Activated gamma-delta T cell treated with anti-CD3 and anti-CD28 coated beads, Interleukin-2, amount 50 U/mL, for 16 hours (primary cell): ENCODE data around the gene MAP2.

Experiments used
- DNase-seq: peaks from one replicate; pipeline ENCODE4 v3.0.0-alpha.2; 2020; ENCODE audit warnings: low read depth

The MAP2 gene

GRCh38 chr2:209423562-209424198, at the start of gene MAP2:
TSS of gene MAP2 (plus strand) at chr2:209424047. CDS start at chr2:209653171, 229,124 bp downstream.
- peak; percentile 18 for DNase-seq

- DNase-seq = no peak
Observed at GRCh38 chr2:209376686-209377085, 47.2 kb upstream of the MAP2 start.

- DNase-seq = no peak
Observed at GRCh38 chr2:209380293-209380692, 43.6 kb upstream of the MAP2 start.

DNA sequence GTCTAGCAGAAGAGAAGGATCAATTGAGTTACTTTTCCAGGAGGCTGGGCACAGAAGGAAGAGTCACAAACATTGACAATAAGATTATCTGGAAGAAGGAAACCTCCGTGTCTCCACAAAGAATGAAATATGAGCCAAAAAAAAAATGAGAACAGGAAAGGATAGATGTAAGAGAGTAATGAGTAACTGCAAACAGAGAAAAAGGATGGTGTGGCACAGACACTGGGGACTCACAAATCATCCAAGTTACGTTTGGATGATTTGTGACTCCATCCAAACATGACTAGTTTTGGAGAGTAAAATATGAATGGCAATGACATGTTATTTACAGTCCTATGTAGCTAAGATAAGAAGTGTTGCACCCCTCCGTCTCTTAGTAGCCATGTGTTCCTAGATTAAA, 42.8 kb upstream of the MAP2 start:
- DNase-seq = no peak

DNA sequence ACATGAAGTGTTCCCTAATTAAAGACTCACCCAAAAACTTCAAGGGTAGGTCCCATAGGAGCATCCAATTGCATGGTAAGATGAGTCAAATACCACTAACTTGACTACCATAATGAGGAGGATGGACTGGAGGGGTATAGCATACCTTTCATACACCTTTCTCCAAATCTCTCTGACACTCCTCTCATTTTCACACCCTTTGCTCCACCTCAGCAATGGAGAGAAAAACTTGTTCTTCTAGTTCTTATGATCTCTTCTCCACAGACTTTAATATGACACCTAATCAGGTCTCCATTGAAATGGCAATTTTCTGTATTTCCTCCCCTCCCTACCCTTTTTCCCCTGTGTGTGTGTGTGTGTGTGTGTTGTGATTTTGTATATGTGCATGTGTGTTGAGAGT, 41.1 kb upstream of the MAP2 start:
- no peak for DNase-seq

- no peak for DNase-seq
Observed at GRCh38 chr2:209383212-209383611, 40.6 kb upstream of the MAP2 start.

DNA sequence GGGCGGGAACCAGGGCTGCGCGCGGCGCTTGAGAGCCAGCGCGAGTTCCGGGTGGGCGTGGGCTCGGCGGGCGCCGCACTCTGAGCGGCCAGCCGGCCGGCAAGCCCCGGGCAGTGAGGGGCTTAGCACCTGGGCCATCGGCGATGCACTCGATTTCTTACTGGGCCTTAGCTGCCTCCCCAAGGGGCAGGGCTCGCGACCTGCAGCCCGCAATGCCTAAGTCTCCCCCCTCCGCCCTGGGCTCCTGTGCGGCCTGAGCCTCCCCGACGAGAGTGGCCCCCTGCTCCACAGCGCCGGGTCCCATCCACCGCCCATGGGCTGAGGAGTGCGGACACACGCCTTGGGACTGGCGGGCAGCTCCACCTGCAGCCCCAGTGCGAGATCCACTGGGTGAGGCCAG, 36.5 kb upstream of the MAP2 start:
- DNase-seq = no peak

GRCh38 chr2:209388446-209389037, 35.3 kb upstream of the MAP2 start:
- no peak for DNase-seq

GRCh38 chr2:209389171-209389618, 34.7 kb upstream of the MAP2 start:
- DNase-seq = no peak

GRCh38 chr2:209390839-209391238, 33.0 kb upstream of the MAP2 start:
- DNase-seq = no peak

- DNase-seq = no peak
Observed at GRCh38 chr2:209391776-209392401, 32.0 kb upstream of the MAP2 start.

- no peak for DNase-seq
Observed at GRCh38 chr2:209395229-209395628, 28.6 kb upstream of the MAP2 start.

GRCh38 chr2:209395652-209396051, 28.2 kb upstream of the MAP2 start:
- no peak for DNase-seq

- DNase-seq = no peak
Observed at GRCh38 chr2:209398463-209398862, 25.4 kb upstream of the MAP2 start.

- no peak for DNase-seq
Observed at GRCh38 chr2:209401788-209402187, 22.1 kb upstream of the MAP2 start.

DNA sequence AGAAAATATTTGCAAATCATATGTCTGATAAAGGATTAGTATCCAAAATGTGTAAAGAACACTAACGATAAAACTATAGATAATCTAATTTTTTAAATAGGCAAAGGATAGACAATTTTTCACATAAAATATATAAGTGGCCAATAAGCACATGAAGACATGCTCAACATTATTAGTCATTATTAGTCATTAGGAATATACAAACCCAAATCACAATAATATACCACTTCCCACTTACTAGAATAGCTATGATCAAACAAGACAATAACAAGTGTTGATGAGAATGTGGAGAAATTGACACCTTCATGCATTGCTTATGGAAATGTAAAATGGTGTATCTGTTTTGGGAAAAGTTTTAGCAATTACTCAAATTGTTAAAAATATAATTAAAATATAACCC, 12.6 kb upstream of the MAP2 start:
- no peak for DNase-seq

DNA sequence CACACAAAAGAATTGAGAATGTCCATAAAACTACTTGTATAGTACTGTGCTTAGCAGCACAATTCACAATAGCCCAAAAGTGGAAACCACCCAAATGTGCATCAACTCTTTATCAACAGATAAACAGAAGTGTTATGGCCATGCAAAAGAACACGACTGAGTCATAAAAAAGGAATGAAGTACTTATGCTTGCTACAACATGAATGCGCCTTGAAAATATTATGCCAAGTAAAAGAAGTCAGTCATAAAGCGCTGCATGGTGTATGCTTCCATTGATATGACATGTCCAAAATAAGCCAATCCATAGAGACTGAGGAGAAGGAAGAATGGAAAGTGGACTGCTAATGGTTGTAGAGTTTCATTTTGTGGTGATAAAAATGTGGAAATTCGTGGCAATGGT, 12.1 kb upstream of the MAP2 start:
- no peak for DNase-seq

- DNase-seq = no peak
Observed at GRCh38 chr2:209413311-209414014, 10.4 kb upstream of the MAP2 start.

DNA sequence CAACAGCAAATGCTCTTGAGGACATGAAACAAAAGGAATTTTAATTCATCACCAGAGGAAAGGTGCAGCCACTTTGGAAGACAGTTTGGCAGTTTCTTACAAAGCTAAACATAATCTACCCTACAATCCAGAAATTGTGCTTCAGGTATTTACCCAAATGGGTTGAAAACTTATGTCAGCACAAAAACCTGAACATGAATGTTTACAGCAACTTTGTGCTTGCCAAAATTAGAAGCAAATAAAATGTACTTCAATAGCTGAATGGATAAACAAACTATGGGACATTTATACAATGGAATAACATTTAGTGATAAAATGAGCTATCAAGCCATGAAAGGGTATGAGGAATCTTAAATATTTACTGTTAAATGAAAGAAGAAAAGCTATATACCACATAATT, 6.9 kb upstream of the MAP2 start:
- DNase-seq = no peak

- no peak for DNase-seq
Observed at GRCh38 chr2:209422191-209422754, 1.6 kb upstream of the MAP2 start.

GRCh38 chr2:209424199-209424701, 403 bp downstream of the MAP2 start:
- DNase-seq = no peak

GRCh38 chr2:209424781-209425470, 1.1 kb downstream of the MAP2 start:
- no peak for DNase-seq
